GM21737 (cell line): Measurements from ENCODE around the gene AR.
"Not testable (repeated sequence)": the region's sequence is repeated elsewhere in the genome, so short reads cannot be mapped to it uniquely, and the experiment has no call there.

Source experiments
- ATAC-seq: cut with Tn5 transposase; IDR thresholded peaks from one replicate; pipeline ENCODE4 v1.9.1; 2021; ENCODE audit warnings: mild to moderate bottlenecking, moderate library complexity; ENCODE audit not compliant: unreplicated experiment

The AR gene

GRCh38 chrX:67635424-67635823 lies 91.6 kb downstream of the AR start:
- no peak for ATAC-seq

GRCh38 chrX:67636532-67636931 lies 92.7 kb downstream of the AR start:
- no peak for ATAC-seq

GRCh38 chrX:67637293-67637692 lies 93.5 kb downstream of the AR start:
- not testable (repeated sequence) for ATAC-seq

- no peak for ATAC-seq
Observed at GRCh38 chrX:67648361-67648760, 104.5 kb downstream of the AR start.

GRCh38 chrX:67651437-67652142 lies 107.8 kb downstream of the AR start:
- ATAC-seq: no peak

- no peak for ATAC-seq
Observed at GRCh38 chrX:67652543-67652942, 108.7 kb downstream of the AR start.

- no peak for ATAC-seq
Observed at GRCh38 chrX:67654301-67654700, 110.5 kb downstream of the AR start.

GRCh38 chrX:67665583-67665982 lies 121.8 kb downstream of the AR start:
- no peak for ATAC-seq

GRCh38 chrX:67670717-67671116 lies 126.9 kb downstream of the AR start:
- not testable (repeated sequence) for ATAC-seq

- no peak for ATAC-seq
Observed at GRCh38 chrX:67673741-67674274, 130.0 kb downstream of the AR start.

GRCh38 chrX:67674741-67675140 lies 130.9 kb downstream of the AR start:
- ATAC-seq: no peak

- no peak for ATAC-seq
Observed at GRCh38 chrX:67684136-67684535, 140.3 kb downstream of the AR start.

- ATAC-seq: no peak
Observed at GRCh38 chrX:67692246-67692645, 148.4 kb downstream of the AR start.

GRCh38 chrX:67693928-67694327 lies 150.1 kb downstream of the AR start:
- ATAC-seq: no peak

- no peak for ATAC-seq
Observed at GRCh38 chrX:67697452-67697851, 153.6 kb downstream of the AR start.

GRCh38 chrX:67700602-67701001 lies 156.8 kb downstream of the AR start:
- ATAC-seq: no peak

- no peak for ATAC-seq
Observed at GRCh38 chrX:67714004-67714403, 170.2 kb downstream of the AR start.

- ATAC-seq: no peak
Observed at GRCh38 chrX:67717571-67717970, 173.8 kb downstream of the AR start.

GRCh38 chrX:67718926-67719325 lies 175.1 kb downstream of the AR start:
- ATAC-seq: no peak

GRCh38 chrX:67720344-67720743 lies 176.5 kb downstream of the AR start:
- no peak for ATAC-seq

GRCh38 chrX:67721321-67721720 lies 177.5 kb downstream of the AR start:
- ATAC-seq: no peak

GRCh38 chrX:67723580-67724351 lies 179.9 kb downstream of the AR start:
- ATAC-seq: no peak
